ENCODE data around the gene TMEM53. TPM values are rescaled to one million over a fixed set of nuclear protein-coding genes. Genes with fewer than 3 reads are reported as not detected.
A peak's percentile ranks its signal among the peaks of the same experiment; 100 is the strongest.

The TMEM53 gene
- total RNA-seq, 1 donor from 2014 or later = 6.1 TPM

DNA sequence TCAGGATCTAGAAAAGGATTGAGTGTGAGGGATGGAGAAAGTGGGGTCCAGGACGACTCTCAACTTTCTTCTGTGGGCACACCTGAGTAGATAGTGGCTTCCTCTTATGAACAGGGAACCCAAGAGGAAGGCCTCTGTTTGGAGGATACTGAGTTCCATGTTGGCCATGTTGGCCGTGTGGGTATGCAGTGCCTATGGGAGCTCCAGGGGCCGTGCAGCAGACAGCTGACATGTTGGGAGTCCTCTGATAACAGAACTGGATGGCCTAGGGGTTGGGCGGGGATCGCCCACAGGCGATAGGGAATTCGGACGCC, 43.0 kb downstream of the TMEM53 start:
- DNase-seq (ENCODE audit: low read depth) (no peak), FAIRE-seq (no peak)
- Histone ChIP-seq H3K36me3 (ENCODE audit: control insufficient read depth, insufficient read depth, low read length) (peaks cover 12% of the 10 kb centered on the region), H3K4me3 (ENCODE audit: low read depth, low read length) (peak overlapping the region; percentile 63), H3K27me3 (ENCODE audit: control insufficient read depth, insufficient read depth, low read length) (no peaks in the 10 kb centered on the region)
- TF ChIP-seq CTCF (IDR thresholded peaks at IDR 0.05; ENCODE audit: insufficient read depth, low read length, severe bottlenecking) = no peak

DNA sequence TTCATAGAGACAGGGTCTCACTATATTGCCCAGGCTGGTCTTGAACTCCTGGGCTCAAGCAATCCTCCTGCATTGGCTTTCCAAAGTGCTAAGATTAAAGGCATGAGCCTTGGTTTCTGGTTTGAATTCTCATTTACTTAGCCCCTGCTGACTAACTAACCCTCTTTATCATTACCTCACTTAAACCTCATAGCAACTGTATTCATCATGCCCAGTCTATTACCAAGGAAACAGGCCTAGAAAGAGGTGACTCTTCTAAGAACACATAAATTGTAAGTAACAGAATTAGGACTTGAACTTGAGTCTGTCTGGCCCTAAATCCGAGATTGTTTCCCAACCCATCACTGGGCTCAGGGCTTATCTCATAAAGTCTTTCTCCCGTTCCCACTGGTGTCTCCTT, 44.2 kb downstream of the TMEM53 start:
- peak; percentile 46 for DNase-seq (ENCODE audit: low read depth)
- H3K27me3 ChIP-seq (ENCODE audit: control insufficient read depth, insufficient read depth, low read length) = no peaks in the 10 kb centered on the region
- no peak overlapping the region for H3K4me3 ChIP-seq (ENCODE audit: low read depth, low read length)
- FAIRE-seq = no peak
- TF ChIP-seq CTCF (IDR thresholded peaks at IDR 0.05; ENCODE audit: insufficient read depth, low read length, severe bottlenecking) = no peak
- H3K36me3 ChIP-seq (ENCODE audit: control insufficient read depth, insufficient read depth, low read length) = peaks cover 2% of the 10 kb centered on the region

DNA sequence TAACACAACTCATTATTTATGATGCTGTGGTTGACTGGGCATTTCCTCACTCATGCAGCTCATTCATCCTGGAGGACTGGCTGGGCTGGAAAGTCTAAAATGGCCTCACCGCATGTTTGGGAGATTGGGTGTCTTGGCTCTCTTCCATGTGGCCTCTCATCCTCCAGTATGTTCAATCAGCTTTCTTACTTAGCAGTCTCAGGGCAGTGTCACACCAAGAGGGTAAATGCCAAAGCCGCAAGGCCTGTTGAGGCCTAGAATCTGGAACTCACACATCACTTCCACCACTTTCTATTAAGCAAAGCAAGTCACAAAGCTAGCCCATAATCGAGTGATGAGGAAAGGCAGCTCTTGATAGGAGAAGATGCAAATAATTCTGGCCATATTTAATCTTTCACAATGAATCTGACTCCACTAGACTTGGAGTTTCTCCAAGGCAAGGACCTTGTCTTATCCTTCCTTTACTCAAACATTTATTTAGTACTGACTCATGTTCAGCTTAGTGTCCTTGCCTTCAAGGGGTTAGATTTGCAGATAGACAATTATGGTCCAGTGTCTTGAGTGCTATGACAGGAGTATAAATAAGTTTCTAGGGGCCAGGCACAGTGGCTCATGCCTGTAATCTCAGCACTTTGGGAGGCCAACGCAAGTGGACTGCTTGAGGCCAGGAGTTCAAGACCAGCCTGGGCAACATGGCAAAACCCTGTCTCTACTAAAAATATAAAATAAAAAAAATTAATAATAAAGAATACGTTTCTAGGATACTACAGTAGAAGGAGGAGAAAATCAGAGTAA, 45.1 kb downstream of the TMEM53 start:
- no peak for TF ChIP-seq CTCF (IDR thresholded peaks at IDR 0.05; ENCODE audit: insufficient read depth, low read length, severe bottlenecking)
- no peak for FAIRE-seq
- Histone ChIP-seq H3K27me3 (ENCODE audit: control insufficient read depth, insufficient read depth, low read length) (no peaks in the 10 kb centered on the region), H3K4me3 (ENCODE audit: low read depth, low read length) (no peak overlapping the region), H3K36me3 (ENCODE audit: control insufficient read depth, insufficient read depth, low read length) (no peaks in the 10 kb centered on the region)
- peak; percentile 82 for DNase-seq (ENCODE audit: low read depth)

- Histone ChIP-seq H3K36me3 (ENCODE audit: control insufficient read depth, insufficient read depth, low read length) (no peaks in the 10 kb centered on the region), H3K4me3 (ENCODE audit: low read depth, low read length) (no peak overlapping the region), H3K27me3 (ENCODE audit: control insufficient read depth, insufficient read depth, low read length) (no peaks in the 10 kb centered on the region)
- DNase-seq (ENCODE audit: low read depth) (no peak), FAIRE-seq (no peak)
- TF ChIP-seq CTCF (IDR thresholded peaks at IDR 0.05; ENCODE audit: insufficient read depth, low read length, severe bottlenecking) = no peak
These were observed 48.9 kb downstream of the TMEM53 start for GRCh38 chr1:44625348-44625747.

DNA sequence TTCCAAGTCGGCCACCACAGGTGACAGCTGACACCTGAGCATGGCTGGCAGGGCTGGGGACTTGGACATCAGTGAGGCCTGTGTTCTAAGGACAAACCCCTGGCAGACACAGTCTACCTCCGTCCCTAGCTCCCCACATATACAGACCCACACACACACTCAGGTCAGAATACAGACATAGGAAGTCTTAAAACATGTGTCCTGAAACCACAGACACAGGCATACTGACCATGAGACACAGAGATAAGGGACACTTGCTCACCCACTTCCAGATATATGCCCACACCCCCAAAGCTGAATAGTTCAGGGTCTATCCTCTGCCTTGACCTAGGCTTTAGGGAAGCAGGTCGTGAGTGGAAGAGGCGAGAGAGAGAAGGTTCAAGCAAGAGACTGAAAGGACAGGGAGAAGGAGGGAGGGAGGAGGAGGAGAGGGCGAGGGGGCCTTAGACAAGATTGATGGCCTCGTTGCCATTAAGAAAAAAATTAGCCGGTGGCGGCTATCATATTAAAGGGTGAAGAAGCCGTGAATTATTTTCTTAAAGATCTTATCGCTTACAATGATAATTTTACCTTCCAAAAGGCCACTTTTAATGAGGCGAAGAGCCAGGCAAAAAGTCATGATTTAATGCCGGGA, 49.9 kb downstream of the TMEM53 start:
- no peak for DNase-seq (ENCODE audit: low read depth)
- Histone ChIP-seq H3K36me3 (ENCODE audit: control insufficient read depth, insufficient read depth, low read length) (no peaks in the 10 kb centered on the region), H3K27me3 (ENCODE audit: control insufficient read depth, insufficient read depth, low read length) (no peaks in the 10 kb centered on the region), H3K4me3 (ENCODE audit: low read depth, low read length) (no peak overlapping the region)
- no peak for TF ChIP-seq CTCF (IDR thresholded peaks at IDR 0.05; ENCODE audit: insufficient read depth, low read length, severe bottlenecking)
- no peak for FAIRE-seq

All from bronchial epithelial cell (primary cell).